GM12878 (cell line): ENCODE measurements around the gene CD27. TPM values are rescaled to one million over a fixed set of nuclear protein-coding genes. Genes with fewer than 3 reads are reported as not detected.

Source experiments
- ATAC-seq: fragments of 200-7000 bp; cut with Tn5 transposase; 3 replicates; pipeline ENCODE4 v1.9.1; 2020; ENCODE audit warnings: mild to moderate bottlenecking, moderate library complexity
- BruUV-seq: library from RNA; stranded (reverse); fragments of 400-500 nt; replicated peaks from 2 replicates; lab custom pipeline; 2021; lab: Mats Ljungman, UMichigan
- CTCF ChIA-PET: fragments of 300-600 bp; sonication (Branson Sonifier 250); formaldehyde crosslinking; extraction: SDS; loops from one replicate; lab custom pipeline; 2021; ENCODE audit warnings: inconsistent platforms; lab: Yijun Ruan, JAX
- POLR2A ChIA-PET: fragments of 350-600 bp; formaldehyde crosslinking; extraction: SDS; loops from one replicate; lab custom pipeline; 2021; ENCODE audit warnings: inconsistent platforms; lab: Charles Lee
- RAD21 ChIA-PET: fragments of 300-600 bp; sonication (Branson Sonifier 250); formaldehyde crosslinking; loops from one replicate; lab custom pipeline; 2023; ENCODE audit warnings: antibody characterized with exemption; ENCODE audit not compliant: unreplicated experiment; lab: Charles Lee
- SMC1A ChIA-PET: fragments of 300-600 bp; sonication (Branson Sonifier 250); formaldehyde crosslinking; loops from one replicate; lab custom pipeline; 2023; ENCODE audit not compliant: unreplicated experiment, uncharacterized antibody; lab: Charles Lee
- DNase-seq: peaks from one replicate; pipeline ENCODE4 v3.0.0-alpha.2; 2011; ENCODE audit warnings: low read depth, low spot score
- FAIRE-seq: peaks from 3 replicates; lab custom pipeline; 2011; peaks lifted over from hg19 to GRCh38; lab: Jason Lieb, UNC
- H2AFZ ChIP-seq: 2 replicates; pipeline ENCODE4 v1.6.0; 2011; ENCODE audit warnings: low read depth, low read length, control low read depth; ENCODE audit not compliant: control insufficient read depth
- H3K27ac ChIP-seq: 2 replicates; pipeline ENCODE4 v1.5.1; 2011; ENCODE audit warnings: control low read depth; ENCODE audit not compliant: control insufficient read depth, insufficient read depth
- H3K27me3 ChIP-seq, 2 experiments: replicated peaks in 1 of 2; 2 replicates each; pipeline versions ENCODE4 v1.6.0 to v1.6.1; 2011; ENCODE audit warnings: low read length in 1 of 2; ENCODE audit not compliant: control insufficient read depth in 2 of 2, insufficient read depth in 2 of 2
- H3K36me3 ChIP-seq, 2 experiments: 2 replicates each; pipeline ENCODE4 v1.5.1; 2011; ENCODE audit warnings: low read length in 1 of 2; ENCODE audit not compliant: control insufficient read depth in 2 of 2, insufficient read depth in 2 of 2
- H3K4me1 ChIP-seq: 2 replicates; pipeline ENCODE4 v1.6.1; 2011; ENCODE audit warnings: mild to moderate bottlenecking, low read length, moderate library complexity, mixed read lengths; ENCODE audit not compliant: control insufficient read depth, insufficient read depth
- H3K4me2 ChIP-seq: 2 replicates; pipeline ENCODE4 v1.6.0; 2011; ENCODE audit warnings: control low read depth; ENCODE audit not compliant: control insufficient read depth, insufficient read depth
- H3K4me3 ChIP-seq: fragments of 200-600 bp; sonication (generic); 2 replicates; pipeline ENCODE4 v1.5.1; 2016
- H3K79me2 ChIP-seq: 2 replicates; pipeline ENCODE4 v1.6.0; 2011; ENCODE audit warnings: low read length; ENCODE audit not compliant: control insufficient read depth, insufficient read depth
- H3K9ac ChIP-seq: 2 replicates; pipeline ENCODE4 v1.8.0; 2011; ENCODE audit warnings: low read length, control low read depth, mixed read lengths; ENCODE audit not compliant: control insufficient read depth, insufficient read depth
- H3K9me3 ChIP-seq: replicated peaks from 3 replicates; pipeline ENCODE4 v1.5.1; 2011; ENCODE audit warnings: mild to moderate bottlenecking, low read length; ENCODE audit not compliant: control insufficient read depth, insufficient read depth
- H4K20me1 ChIP-seq: 2 replicates; pipeline ENCODE4 v1.6.0; 2011; ENCODE audit not compliant: control insufficient read depth, insufficient read depth
- CBFB ChIP-seq: IDR thresholded peaks from 2 replicates; pipeline ENCODE4 v1.6.1; 2016; ENCODE audit warnings: antibody characterized with exemption, low read depth
- ESRRA ChIP-seq: IDR thresholded peaks from 2 replicates; pipeline ENCODE4 v1.6.1; 2012; ENCODE audit warnings: mild to moderate bottlenecking, low read length, improper control_type of control experiment
- ETV6 ChIP-seq, 2 experiments: fragments of 450-650 bp in 1 of 2; IDR thresholded peaks in 1 of 2; conservative IDR thresholded peaks in 1 of 2; 2 replicates each; pipeline ENCODE4 v1.6.1; 2014; ENCODE audit warnings: antibody characterized with exemption in 1 of 2, borderline replicate concordance in 1 of 2, low read depth in 1 of 2, mild to moderate bottlenecking in 1 of 2, moderate library complexity in 1 of 2
- GATAD2B ChIP-seq: fragments of 450-650 bp; conservative IDR thresholded peaks from 2 replicates; pipeline ENCODE4 v1.6.1; 2017; ENCODE audit warnings: low read depth, mild to moderate bottlenecking, moderate library complexity
- MEF2B ChIP-seq: fragments of 450-650 bp; IDR thresholded peaks from 2 replicates; pipeline ENCODE4 v1.6.1; 2018; ENCODE audit warnings: mild to moderate bottlenecking, moderate library complexity; ENCODE audit not compliant: partially characterized antibody, poor library complexity, severe bottlenecking
- NFXL1 ChIP-seq: fragments of 450-650 bp; IDR thresholded peaks from 2 replicates; pipeline ENCODE4 v1.6.1; 2017; ENCODE audit warnings: antibody characterized with exemption, mild to moderate bottlenecking, borderline replicate concordance
- PBX3 ChIP-seq: IDR thresholded peaks from 2 replicates; pipeline ENCODE4 v1.6.1; 2011; ENCODE audit warnings: mild to moderate bottlenecking, low read depth, low read length, moderate library complexity; ENCODE audit not compliant: insufficient replicate concordance
- PKNOX1 ChIP-seq: fragments of 450-650 bp; IDR thresholded peaks from 2 replicates; pipeline ENCODE4 v1.6.1; 2016; ENCODE audit warnings: mild to moderate bottlenecking
- SMAD1 ChIP-seq: fragments of 450-650 bp; IDR thresholded peaks from 2 replicates; pipeline ENCODE4 v1.6.1; 2018; ENCODE audit warnings: mild to moderate bottlenecking, low read depth; ENCODE audit not compliant: partially characterized antibody
- SRF ChIP-seq, 2 experiments: IDR thresholded peaks; 2 replicates each; pipeline ENCODE4 v1.6.1; 2011; ENCODE audit warnings: low read depth in 2 of 2, low read length in 2 of 2, mild to moderate bottlenecking in 1 of 2, moderate library complexity in 1 of 2
- WGBS: methylation state at CpG from one replicate; pipeline ENCODE4 v1.1.6; 2016; ENCODE audit warnings: low lambda C conversion rate; ENCODE audit not compliant: insufficient replicate concordance, insufficient coverage; ENCODE audit errors: missing lambda C conversion rate; 5-methylcytosine and 5-hydroxymethylcytosine counted together
- in situ Hi-C: fragments of 300-500 bp; cut with MboI; formaldehyde crosslinking; loops from 9 replicates; pipeline ENCODE4 v1.14.3; 2018; ENCODE audit warnings: mixed read lengths
- intact Hi-C: fragments of 100-400 bp; cut with micrococcal nuclease; formaldehyde crosslinking; loops from one replicate; pipeline ENCODE4 v1.14.2; 2022; ENCODE audit not compliant: unreplicated experiment
- polyA plus RNA-seq, 11 experiments: library from polyadenylated mRNA; depleted of rRNA in 4 of 11; unstranded in 6 of 11; stranded (reverse) in 5 of 11; fragments of >200 nt; fragmentation: Nextera tagmentation in 4 of 11; fragmentation: Illumina TruSeq in 1 of 11; extraction: Ambion mirVana in 4 of 11; extraction: Trizol in 1 of 11; gene quantifications; 1 replicate in 1 of 11; 2 replicates in 10 of 11; pipeline versions ENCODE4 v1.2.1 to v1.2.3, GENCODE V29; 2011 to 2016; ENCODE audit warnings: inconsistent platforms in 2 of 11, missing spikeins in 2 of 11, low read depth in 1 of 11
- total RNA-seq, 4 experiments: library from RNA; depleted of rRNA in 3 of 4; stranded (reverse); fragments of >200 nt in 3 of 4; fragmentation: Illumina TruSeq in 1 of 4; extraction: Trizol in 1 of 4; gene quantifications; 2 replicates each; pipeline versions ENCODE4 v1.2.1 to v1.2.3, GENCODE V29; 2013 to 2021
- TF ChIP-seq, protein P1 (sequence below): IDR thresholded peaks from 2 replicates; pipeline ENCODE4 v1.6.1; 2012; ENCODE audit warnings: improper control_type of control experiment, low read depth, low read length; ENCODE audit not compliant: insufficient replicate concordance

Gene CD27
- total and polyA plus RNA-seq, 10 of the 15 experiments (the other 5 are each of a cell fraction or from before 2014, with no cell fraction given) = 4.9 to 184 (median 106) TPM

- WGBS = under 1% methylated on average over 26 of the region's 27 CpGs
- H3K27me3 ChIP-seq = no peaks in the 10 kb centered on the region
- H3K36me3 ChIP-seq = peaks cover 1 to 12% of the 10 kb centered on the region in 2 experiments
- H3K4me1 ChIP-seq = peaks cover 38% of the 10 kb centered on the region
- POLR2A ChIA-PET = interaction anchor here (0.6 to 17.5 kb wide), 15 partner anchors 9 to 126 kb away, joined by 3 to 384 read pairs (median 9); partner anchors contain the start of genes CD27, MRPL51, NOP2 and VAMP1
- SMC1A ChIA-PET = interaction anchor here (0.7 to 6.7 kb wide), 13 partner anchors 9 to 129 kb away, joined by 3 to 90 read pairs (median 5); partner anchors contain the start of genes MRPL51 and VAMP1
- H3K79me2 ChIP-seq = peaks cover 65% of the 10 kb centered on the region
- no peaks in the 10 kb centered on the region for H3K9me3 ChIP-seq
- no TSS peak for BruUV-seq
- peak within 1 kb of the TSS; percentile 83 for H3K4me3 ChIP-seq
- peak within 1 kb of the TSS; percentile 99 for H3K4me2 ChIP-seq
- in situ Hi-C loops = no loop called here
- no peaks in the 10 kb centered on the region for H4K20me1 ChIP-seq
- FAIRE-seq = peak; percentile 64
- peak; percentile 84 for ATAC-seq
- RAD21 ChIA-PET = interaction anchor here (0.6 to 17.1 kb wide), 16 partner anchors 8 to 129 kb away, joined by 3 to 319 read pairs (median 4); partner anchors contain the start of genes CD27, MRPL51 and VAMP1
- intact Hi-C loops = loop anchor here (1.0 kb wide), 1 partner anchor 24 kb away; no protein-coding TSS in a partner anchor
- H3K27ac ChIP-seq = peak within 1 kb of the TSS; percentile 98
- H3K9ac ChIP-seq = peak within 1 kb of the TSS; percentile 92
- DNase-seq = peak; percentile 75
- CTCF ChIA-PET = interaction anchor here (0.9 to 5.3 kb wide), 13 partner anchors 8 to 256 kb away, joined by 3 to 48 read pairs (median 6); partner anchors contain the start of genes CD27 and VAMP1
- H2AFZ ChIP-seq = peak within 1 kb of the TSS; percentile 59
- TF ChIP-seq ETV6 (conservative IDR thresholded peaks at IDR 0.05 in 1 of 2, IDR thresholded peaks at IDR 0.05 in 1 of 2; ENCODE audit: borderline replicate concordance in 1 of 2, low read depth in 1 of 2) (peak in 1 of 2 experiments; percentile 77; a peak in 2 of 4 replicates), SRF (IDR thresholded peaks at IDR 0.05; ENCODE audit: low read depth in 2 of 2, low read length in 2 of 2) (0 out of 4 replicates have a peak, but pooled peaks of 1 of the 2 experiments have one; percentile 13), CBFB (0 out of 2 replicates have a peak, but pooled peaks have one; percentile 1), PKNOX1 (peak; percentile 43), GATAD2B (peak; percentile 26; the same call in 1 of the 2 replicates), PBX3 (no peak), MEF2B (peak; percentile 56), SMAD1 (no peak), ESRRA (no peak), NFXL1 (no peak)
- TF ChIP-seq, protein P1, sequence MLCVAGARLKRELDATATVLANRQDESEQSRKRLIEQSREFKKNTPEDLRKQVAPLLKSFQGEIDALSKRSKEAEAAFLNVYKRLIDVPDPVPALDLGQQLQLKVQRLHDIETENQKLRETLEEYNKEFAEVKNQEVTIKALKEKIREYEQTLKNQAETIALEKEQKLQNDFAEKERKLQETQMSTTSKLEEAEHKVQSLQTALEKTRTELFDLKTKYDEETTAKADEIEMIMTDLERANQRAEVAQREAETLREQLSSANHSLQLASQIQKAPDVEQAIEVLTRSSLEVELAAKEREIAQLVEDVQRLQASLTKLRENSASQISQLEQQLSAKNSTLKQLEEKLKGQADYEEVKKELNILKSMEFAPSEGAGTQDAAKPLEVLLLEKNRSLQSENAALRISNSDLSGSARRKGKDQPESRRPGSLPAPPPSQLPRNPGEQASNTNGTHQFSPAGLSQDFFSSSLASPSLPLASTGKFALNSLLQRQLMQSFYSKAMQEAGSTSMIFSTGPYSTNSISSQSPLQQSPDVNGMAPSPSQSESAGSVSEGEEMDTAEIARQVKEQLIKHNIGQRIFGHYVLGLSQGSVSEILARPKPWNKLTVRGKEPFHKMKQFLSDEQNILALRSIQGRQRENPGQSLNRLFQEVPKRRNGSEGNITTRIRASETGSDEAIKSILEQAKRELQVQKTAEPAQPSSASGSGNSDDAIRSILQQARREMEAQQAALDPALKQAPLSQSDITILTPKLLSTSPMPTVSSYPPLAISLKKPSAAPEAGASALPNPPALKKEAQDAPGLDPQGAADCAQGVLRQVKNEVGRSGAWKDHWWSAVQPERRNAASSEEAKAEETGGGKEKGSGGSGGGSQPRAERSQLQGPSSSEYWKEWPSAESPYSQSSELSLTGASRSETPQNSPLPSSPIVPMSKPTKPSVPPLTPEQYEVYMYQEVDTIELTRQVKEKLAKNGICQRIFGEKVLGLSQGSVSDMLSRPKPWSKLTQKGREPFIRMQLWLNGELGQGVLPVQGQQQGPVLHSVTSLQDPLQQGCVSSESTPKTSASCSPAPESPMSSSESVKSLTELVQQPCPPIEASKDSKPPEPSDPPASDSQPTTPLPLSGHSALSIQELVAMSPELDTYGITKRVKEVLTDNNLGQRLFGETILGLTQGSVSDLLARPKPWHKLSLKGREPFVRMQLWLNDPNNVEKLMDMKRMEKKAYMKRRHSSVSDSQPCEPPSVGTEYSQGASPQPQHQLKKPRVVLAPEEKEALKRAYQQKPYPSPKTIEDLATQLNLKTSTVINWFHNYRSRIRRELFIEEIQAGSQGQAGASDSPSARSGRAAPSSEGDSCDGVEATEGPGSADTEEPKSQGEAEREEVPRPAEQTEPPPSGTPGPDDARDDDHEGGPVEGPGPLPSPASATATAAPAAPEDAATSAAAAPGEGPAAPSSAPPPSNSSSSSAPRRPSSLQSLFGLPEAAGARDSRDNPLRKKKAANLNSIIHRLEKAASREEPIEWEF = no peak
Measured at GRCh38 chr12:6451348-6452244, 6.8 kb downstream of the CD27 start, which contains the start of gene TAPBPL. Gene TAPBPL, plus strand, starts transcription at chr12:6452042. Its CDS starts 207 bp downstream, at chr12:6452249.
